Neural progenitor cell (in vitro differentiated cells): ENCODE results near the gene CMTM4.

Source experiments
- CTCF ChIP-seq: fragments of 200-600 bp; sonication (generic); IDR thresholded peaks from 2 replicates; pipeline ENCODE4 v1.5.1; 2017; ENCODE audit warnings: antibody characterized with exemption, mild to moderate bottlenecking
- EZH2 ChIP-seq: fragments of 200-600 bp; sonication (generic); IDR thresholded peaks from 2 replicates; pipeline ENCODE4 v1.6.1; 2017; ENCODE audit warnings: antibody characterized with exemption, mild to moderate bottlenecking, moderate library complexity
- EZH2phosphoT487 ChIP-seq: fragments of 200-600 bp; sonication (generic); IDR thresholded peaks from 2 replicates; pipeline ENCODE4 v1.6.1; 2017; ENCODE audit warnings: antibody characterized with exemption

GRCh38 chr16:66740533-66740932 lies 44.0 kb upstream of the CMTM4 start:
- TF ChIP-seq CTCF (no peak), EZH2 (no peak), EZH2phosphoT487 (no peak)
